ENCODE data around the gene ADAMTS9.

DNA sequence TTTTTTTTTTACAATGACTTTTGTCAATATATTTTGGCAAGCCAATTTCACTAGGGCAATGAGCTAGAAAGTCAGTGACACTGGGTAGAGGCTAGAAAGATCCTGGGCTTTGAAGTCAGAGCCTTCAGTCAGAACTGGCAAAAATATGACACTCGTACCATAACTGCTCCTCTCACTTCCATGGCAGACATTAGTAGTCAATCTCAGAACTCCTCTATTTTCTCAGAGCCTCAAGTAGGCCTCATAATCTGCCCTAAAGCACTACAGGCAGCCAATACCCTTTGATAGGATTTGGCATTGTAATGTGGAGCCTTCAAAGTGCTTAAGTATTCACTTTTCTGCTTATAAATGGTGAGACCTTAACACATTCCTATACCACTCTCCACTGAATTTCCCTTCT lies 67.8 kb downstream of the ADAMTS9 start:
- no peak for TF ChIP-seq EP300 (IDR thresholded peaks at IDR 0.05; ENCODE audit: borderline replicate concordance)
- TF ChIP-seq FOXM1 (IDR thresholded peaks at IDR 0.05; ENCODE audit: borderline replicate concordance, low read depth), result no peak

All from Ishikawa (cell line).